Measurements from ENCODE around the gene CSAG2.
"Not testable (repeated sequence)": the region's sequence is repeated elsewhere in the genome, so short reads cannot be mapped to it uniquely, and the experiment has no call there.

Gene CSAG2, protein sequence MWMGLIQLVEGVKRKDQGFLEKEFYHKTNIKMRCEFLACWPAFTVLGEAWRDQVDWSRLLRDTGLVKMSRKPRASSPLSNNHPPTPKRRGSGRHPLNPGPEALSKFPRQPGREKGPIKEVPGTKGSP

DNA sequence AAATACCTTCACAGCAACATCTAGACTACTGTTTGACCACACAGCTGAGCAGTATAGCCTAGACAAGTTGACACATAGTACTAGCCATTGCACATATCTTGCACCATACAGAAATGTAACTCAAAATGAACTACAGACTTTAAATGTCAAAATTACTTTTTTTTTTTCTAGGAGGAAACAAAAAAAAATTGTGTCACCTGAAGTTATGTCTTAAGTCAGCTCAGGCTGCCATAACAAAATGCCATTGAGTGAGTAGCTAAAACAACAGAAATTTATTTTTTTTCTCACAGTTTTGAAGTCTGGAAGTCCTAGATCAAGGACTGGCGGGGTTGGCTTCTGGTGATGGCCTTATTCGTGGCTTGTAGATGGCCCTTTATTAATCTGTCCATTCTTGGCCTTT, at the start of gene CSAG2:
TSS of gene CSAG2 (minus strand) at position 101 of the 400 bp plus-strand sequence. CDS start 161 bp downstream, outside the sequence.
- not testable (repeated sequence) for DNase-seq (ENCODE audit: low read depth, low spot score)

DNA sequence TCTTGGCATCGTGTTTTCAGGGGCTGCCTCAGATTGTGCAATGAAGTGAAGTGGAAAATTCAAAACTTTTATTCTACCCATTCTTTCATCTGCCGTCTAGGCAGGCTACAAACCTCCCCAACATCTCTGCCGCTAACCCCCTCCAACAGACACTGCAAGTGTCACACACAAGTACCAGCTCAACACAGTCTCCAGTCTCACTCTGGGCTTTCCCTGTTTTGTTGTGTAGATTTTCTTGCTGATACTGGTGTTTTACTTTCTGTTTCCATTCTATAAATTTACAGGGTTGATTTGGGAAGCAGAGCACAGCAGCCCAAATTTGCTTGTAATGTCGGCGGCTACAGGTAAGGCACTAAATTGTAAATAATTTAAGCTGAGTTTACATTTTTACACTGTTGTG, 45.8 kb upstream of the CSAG2 start:
- DNase-seq (ENCODE audit: low read depth, low spot score) = not testable (repeated sequence)

DNA sequence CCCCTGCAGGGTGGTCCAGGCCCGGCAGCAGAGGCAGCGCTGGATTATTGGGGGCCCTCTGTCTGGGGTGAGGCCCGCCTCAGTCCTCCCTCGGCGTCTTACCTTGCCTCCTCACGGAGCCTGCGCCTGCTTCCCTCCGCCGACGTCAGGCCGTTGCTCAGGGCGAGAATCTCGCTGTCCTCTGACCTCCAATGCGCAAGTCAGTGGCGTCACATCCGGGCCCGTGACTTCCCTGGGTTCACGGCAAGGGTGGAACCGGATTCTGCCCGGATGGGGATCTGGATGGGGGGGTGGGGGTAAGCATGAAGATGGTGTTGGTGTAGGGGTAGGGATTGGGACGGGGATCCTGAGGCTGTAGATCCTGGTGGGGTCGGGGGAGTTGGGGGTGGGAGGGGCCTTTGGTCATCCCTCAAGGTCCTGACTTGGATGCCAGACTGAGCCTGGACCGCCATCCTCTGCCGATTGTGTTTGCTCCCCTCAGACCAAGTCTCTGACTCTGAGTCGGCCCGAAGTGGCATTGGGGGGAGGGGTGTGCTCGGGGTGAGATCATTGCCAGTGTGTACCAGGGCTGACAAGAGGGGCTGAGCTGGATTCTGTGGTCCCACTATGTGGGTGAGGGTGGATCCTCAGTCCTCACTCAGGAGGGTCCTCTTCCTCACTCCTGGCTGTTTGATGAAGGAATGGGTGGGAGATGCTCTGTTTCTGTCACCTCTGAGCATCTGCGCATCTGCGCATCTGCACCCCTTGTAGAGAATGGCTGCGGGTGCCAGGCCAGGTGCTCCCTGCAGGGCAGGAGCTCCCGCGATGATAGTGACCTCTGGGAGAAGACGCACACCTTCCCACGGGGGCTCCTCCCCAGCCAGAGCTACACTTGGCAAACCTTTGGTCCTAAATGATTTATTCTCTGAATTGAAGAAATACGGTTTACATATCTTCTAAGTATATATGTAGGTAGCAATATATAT, 44.9 kb upstream of the CSAG2 start, which contains the start of gene MAGEA2:
TSS of gene MAGEA2 (minus strand) at position 157 of the 965 bp plus-strand sequence. CDS start 2,479 bp downstream, outside the sequence.
- not testable (repeated sequence) for DNase-seq (ENCODE audit: low read depth, low spot score)

DNA sequence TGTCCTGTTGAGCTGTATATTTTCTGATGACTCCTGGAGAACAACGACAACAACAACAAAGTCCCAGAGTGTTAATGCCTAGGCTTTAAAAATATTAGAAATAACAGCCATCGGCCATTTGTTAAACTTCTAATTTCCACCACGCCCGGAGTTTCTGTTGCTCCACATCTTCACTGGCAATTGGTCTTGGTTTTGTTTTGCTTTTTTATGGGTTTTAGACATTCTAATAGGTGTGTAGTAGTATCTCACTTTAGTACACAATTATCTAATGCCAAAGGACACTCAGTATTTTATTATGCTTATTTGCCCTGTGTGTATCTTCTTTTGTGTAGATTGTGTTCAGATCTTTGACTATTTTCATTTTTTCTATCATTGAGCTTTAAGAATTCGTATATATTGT, 29.5 kb upstream of the CSAG2 start:
- no peak for DNase-seq (ENCODE audit: low read depth, low spot score)

GRCh38 chrX:152736528-152736927, 27.5 kb upstream of the CSAG2 start:
- not testable (repeated sequence) for DNase-seq (ENCODE audit: low read depth, low spot score)

DNA sequence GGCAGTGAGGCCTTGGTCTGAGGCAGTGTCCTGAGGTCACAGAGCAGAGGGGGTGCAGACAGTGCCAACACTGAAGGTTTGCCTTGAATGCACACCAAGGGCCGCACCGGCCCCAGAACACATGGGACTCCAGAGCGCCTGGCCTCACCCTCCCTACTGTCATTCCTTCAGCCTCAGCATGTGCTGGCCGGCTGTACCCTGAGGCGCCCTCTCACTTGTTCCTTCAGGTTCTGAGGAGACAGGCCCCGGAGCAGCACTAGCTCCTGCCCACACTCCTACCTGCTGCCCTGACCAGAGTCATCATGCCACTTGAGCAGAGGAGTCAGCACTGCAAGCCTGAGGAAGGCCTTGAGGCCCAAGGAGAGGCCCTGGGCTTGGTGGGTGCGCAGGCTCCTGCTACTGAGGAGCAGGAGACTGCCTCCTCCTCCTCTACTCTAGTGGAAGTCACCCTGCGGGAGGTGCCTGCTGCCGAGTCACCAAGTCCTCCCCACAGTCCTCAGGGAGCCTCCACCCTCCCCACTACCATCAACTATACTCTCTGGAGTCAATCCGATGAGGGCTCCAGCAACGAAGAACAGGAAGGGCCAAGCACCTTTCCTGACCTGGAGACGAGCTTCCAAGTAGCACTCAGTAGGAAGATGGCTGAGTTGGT, 26.9 kb upstream of the CSAG2 start:
- DNase-seq (ENCODE audit: low read depth, low spot score) = no peak

GRCh38 chrX:152735101-152735500, 26.0 kb upstream of the CSAG2 start:
- no peak for DNase-seq (ENCODE audit: low read depth, low spot score)

DNA sequence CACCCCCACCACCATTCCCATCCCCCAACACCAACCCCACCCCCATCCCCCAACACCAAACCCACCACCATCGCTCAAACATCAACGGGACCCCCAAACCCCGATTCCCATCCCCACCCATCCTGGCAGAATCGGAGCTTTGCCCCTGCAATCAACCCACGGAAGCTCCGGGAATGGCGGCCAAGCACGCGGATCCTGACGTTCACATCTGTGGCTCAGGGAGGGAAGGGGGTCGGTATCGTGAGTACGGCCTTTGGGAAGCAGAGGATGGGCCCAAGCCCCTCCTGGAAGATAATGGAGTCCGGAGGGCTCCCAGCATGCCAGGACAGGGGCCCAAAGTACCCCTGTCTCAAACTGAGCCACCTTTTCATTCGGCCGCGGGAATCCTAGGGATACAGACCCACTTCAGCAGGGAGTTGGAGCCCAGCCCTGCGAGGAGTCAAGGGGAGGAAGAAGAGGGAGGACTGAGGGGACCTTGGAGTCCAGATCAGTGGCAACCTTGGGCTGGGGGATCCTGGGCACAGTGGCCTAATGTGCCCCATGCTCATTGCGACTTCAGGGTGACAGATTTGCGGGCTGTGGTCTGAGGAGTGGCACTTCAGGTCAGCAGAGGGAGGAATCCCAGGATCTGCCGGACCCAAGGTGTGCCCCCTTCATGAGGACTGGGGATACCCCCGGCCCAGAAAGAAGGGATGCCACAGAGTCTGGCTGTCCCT, 25.2 kb upstream of the CSAG2 start:
- not testable (repeated sequence) for DNase-seq (ENCODE audit: low read depth, low spot score)

DNA sequence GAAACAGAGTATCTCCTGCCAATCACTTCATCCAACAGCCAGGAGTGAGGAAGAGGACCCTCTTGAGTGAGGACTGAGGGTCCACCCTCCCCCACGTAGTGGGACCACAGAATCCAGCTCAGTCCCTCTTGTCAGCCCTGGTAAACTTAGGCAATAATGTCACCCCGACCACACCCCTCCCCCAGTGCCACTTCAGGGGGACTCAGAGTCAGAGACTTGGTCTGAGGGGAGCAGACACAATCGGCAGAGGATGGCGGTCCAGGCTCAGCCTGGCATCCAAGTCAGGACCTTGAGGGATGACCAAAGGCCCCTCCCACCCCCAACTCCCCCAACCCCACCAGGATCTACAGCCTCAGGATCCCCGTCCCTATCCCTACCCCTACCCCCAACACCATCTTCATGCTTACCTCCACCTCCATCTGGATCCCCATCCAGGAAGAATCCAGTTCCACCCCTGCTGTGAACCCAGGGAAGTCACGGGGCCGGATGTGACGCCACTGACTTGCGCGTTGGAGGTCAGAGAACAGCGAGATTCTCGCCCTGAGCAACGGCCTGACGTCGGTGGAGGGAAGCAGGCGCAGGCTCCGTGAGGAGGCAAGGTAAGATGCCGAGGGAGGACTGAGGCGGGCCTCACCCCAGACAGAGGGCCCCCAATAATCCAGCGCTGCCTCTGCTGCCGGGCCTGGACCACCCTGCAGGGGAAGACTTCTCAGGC, 24.3 kb upstream of the CSAG2 start, which contains the start of the genes CSAG1 and MAGEA12:
TSS of gene CSAG1 (minus strand) at position 461 of the 715 bp plus-strand sequence. CDS start 1,261 bp downstream, outside the sequence.
TSS of gene MAGEA12 (plus strand) at position 497 of the 715 bp plus-strand sequence. CDS start 2,405 bp downstream, outside the sequence.
- no peak for DNase-seq (ENCODE audit: low read depth, low spot score)

- no peak for DNase-seq (ENCODE audit: low read depth, low spot score)
Measured at GRCh38 chrX:152725409-152725808, 16.3 kb upstream of the CSAG2 start.

GRCh38 chrX:152713815-152714787, 5.0 kb upstream of the CSAG2 start, which contains the start of gene MAGEA2B:
Gene MAGEA2B (plus strand): TSS chrX:152714628. CDS start chrX:152717107, 2,479 bp downstream.
- DNase-seq (ENCODE audit: low read depth, low spot score) = not testable (repeated sequence)

DNA sequence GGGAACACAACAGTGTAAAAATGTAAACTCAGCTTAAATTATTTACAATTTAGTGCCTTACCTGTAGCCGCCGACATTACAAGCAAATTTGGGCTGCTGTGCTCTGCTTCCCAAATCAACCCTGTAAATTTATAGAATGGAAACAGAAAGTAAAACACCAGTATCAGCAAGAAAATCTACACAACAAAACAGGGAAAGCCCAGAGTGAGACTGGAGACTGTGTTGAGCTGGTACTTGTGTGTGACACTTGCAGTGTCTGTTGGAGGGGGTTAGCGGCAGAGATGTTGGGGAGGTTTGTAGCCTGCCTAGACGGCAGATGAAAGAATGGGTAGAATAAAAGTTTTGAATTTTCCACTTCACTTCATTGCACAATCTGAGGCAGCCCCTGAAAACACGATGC, 4.1 kb upstream of the CSAG2 start:
- not testable (repeated sequence) for DNase-seq (ENCODE audit: low read depth, low spot score)

DNA sequence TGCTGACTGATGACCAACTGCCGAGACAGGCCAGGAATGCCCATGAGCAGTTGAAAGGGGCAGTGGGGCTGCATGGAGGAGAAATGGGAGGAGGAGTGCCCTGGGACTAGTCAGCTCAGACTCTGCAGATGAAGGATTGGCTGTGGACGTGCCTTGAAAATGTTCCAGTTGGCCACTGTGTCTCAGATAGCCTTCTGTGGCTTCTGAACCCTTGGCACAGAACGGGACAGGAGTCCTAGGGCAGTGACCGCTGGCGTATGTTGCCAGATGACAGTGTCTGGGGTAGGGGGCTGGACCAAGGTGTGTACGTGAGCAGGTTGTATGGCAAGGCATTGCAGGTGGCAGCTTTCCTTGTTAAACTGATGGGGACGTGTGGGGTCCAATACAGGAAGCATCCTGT, 2.6 kb downstream of the CSAG2 start:
- not testable (repeated sequence) for DNase-seq (ENCODE audit: low read depth, low spot score)

GRCh38 chrX:152700390-152700789, 8.7 kb downstream of the CSAG2 start:
- DNase-seq (ENCODE audit: low read depth, low spot score) = not testable (repeated sequence)

- DNase-seq (ENCODE audit: low read depth, low spot score) = not testable (repeated sequence)
Measured at GRCh38 chrX:152697952-152698931, 10.8 kb downstream of the CSAG2 start, which contains the start of gene MAGEA3. Gene MAGEA3 (plus strand): TSS chrX:152698794. CDS start chrX:152700833, 2,039 bp downstream.

DNA sequence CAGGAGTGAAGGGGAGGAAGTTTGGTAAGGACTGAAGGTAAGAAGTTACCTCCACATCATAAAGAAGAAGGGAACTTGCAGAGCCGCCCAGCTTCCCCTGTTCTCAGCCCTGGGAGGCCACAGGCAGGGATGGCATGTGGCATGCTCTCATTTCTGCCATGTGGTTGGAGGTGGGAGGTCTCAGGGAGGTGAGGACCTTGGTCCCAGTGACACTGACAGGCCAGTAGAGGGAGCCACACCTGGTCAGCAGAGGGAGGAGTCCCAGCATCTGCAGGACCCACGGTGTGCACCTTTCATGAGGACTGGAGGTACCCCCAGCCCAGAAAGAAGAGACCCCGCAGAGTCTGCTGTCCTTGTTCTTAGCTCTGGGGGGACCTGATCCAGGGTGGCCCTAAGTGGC, 28.1 kb downstream of the CSAG2 start:
- DNase-seq (ENCODE audit: low read depth, low spot score) = not testable (repeated sequence)

- DNase-seq (ENCODE audit: low read depth, low spot score) = not testable (repeated sequence)
Measured at GRCh38 chrX:152674652-152675051, 34.4 kb downstream of the CSAG2 start.

DNA sequence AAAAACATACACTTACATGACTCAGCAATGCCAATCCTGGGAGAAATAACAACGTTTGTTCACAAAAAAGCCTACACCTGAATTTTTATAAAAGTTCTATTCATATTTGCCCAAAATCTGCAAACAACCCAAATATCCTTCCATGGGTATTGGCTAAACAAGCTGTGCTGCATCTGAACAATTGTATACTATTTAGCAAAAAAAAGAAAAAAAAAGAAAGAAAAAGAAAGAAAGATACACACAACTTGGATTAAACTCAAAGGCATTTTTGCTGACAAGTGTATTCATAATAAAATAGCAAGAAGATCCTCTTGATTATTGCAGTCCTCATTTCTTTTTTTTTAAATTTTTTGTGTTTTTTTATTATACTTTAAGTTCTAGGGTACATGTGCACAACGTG, 34.9 kb downstream of the CSAG2 start:
- no peak for DNase-seq (ENCODE audit: low read depth, low spot score)

All from iPS DF 19.7 (cell line).